Gastrocnemius medialis (tissue), 4 donors: ENCODE data around the gene BORCS8. TPM values are rescaled to one million over a fixed set of nuclear protein-coding genes. Genes with fewer than 3 reads are reported as not detected.

Experiments used
- ATAC-seq, 2 donors: fragments of 150-250 bp; one replicate each; pipeline ENCODE4 v1.9.1; 2016
- DNase-seq, 2 donors: peaks; one replicate each; pipeline ENCODE4 v3.0.0-alpha.2; 2019
- H3K27ac ChIP-seq, 4 donors: fragments of 200-600 bp; sonication (generic); 1 replicate in 1 of 4; 2 replicates in 3 of 4; pipeline ENCODE4 v1.5.1; 2016 to 2018; ENCODE audit warnings: mild to moderate bottlenecking in 2 of 4, moderate library complexity in 1 of 4
- H3K27me3 ChIP-seq, 3 donors: fragments of 200-600 bp; sonication (generic) in 2 of 3; 1 replicate in 1 of 3; 2 replicates in 2 of 3; pipeline versions ENCODE4 v1.5.1 to v1.6.0; 2016 to 2019; ENCODE audit warnings: mild to moderate bottlenecking in 1 of 3, moderate library complexity in 1 of 3
- H3K36me3 ChIP-seq, 2 donors: fragments of 200-600 bp; sonication (generic) in 1 of 2; one replicate each; pipeline ENCODE4 v1.5.1; 2017 to 2018
- H3K4me1 ChIP-seq, 2 donors: fragments of 200-600 bp; sonication (generic) in 1 of 2; one replicate each; pipeline ENCODE4 v1.5.1; 2016 to 2017; ENCODE audit warnings: mild to moderate bottlenecking in 2 of 2
- H3K4me3 ChIP-seq, 4 donors: fragments of 200-600 bp; sonication (generic) in 3 of 4; 1 replicate in 1 of 4; 2 replicates in 3 of 4; pipeline ENCODE4 v1.5.1; 2016 to 2019; ENCODE audit warnings: mild to moderate bottlenecking in 2 of 4
- H3K9me3 ChIP-seq, 3 donors: fragments of 200-600 bp; sonication (generic) in 2 of 3; 1 replicate in 1 of 3; 2 replicates in 2 of 3; pipeline ENCODE4 v1.5.1; 2016 to 2019
- POLR2A ChIP-seq, 2 donors: fragments of 450-650 bp; IDR thresholded peaks; one replicate each; pipeline ENCODE4 v1.6.1; 2017; ENCODE audit warnings: antibody characterized with exemption in 2 of 2, mild to moderate bottlenecking in 2 of 2, moderate library complexity in 2 of 2
- in situ Hi-C, 4 donors: fragments of 200-750 bp; cut with MboI; loops; one replicate each; pipeline versions ENCODE4 v1.15.0 to v1.8.0; 2017; ENCODE audit warnings: low sequenced_read_pairs in 4 of 4
- intact Hi-C: fragments of 100-400 bp; cut with DNase I; formaldehyde crosslinking; loops from one replicate; pipeline ENCODE4 v1.15.1; 2023; ENCODE audit warnings: low total_unique reads
- total RNA-seq, 4 donors: library from RNA; depleted of rRNA; stranded (reverse); fragments of >200 nt; gene quantifications; one replicate each; pipeline versions ENCODE4 v1.1.0 to v1.2.3, GENCODE V29; 2016
- TF ChIP-seq, protein P1 (sequence below), 5 experiments: fragments of 450-650 bp in 3 of 5; fragments of 200-600 bp in 2 of 5; sonication (generic) in 2 of 5; IDR thresholded peaks in 4 of 5; conservative IDR thresholded peaks in 1 of 5; 1 replicate in 4 of 5; 2 replicates in 1 of 5; pipeline ENCODE4 v1.5.1; 2016 to 2019; ENCODE audit warnings: antibody characterized with exemption in 5 of 5, mild to moderate bottlenecking in 3 of 5, moderate library complexity in 3 of 5

The BORCS8 gene
- total RNA-seq, 4 donors from 2014 or later: 11.2 to 17.2 (median 13.3) TPM

DNA sequence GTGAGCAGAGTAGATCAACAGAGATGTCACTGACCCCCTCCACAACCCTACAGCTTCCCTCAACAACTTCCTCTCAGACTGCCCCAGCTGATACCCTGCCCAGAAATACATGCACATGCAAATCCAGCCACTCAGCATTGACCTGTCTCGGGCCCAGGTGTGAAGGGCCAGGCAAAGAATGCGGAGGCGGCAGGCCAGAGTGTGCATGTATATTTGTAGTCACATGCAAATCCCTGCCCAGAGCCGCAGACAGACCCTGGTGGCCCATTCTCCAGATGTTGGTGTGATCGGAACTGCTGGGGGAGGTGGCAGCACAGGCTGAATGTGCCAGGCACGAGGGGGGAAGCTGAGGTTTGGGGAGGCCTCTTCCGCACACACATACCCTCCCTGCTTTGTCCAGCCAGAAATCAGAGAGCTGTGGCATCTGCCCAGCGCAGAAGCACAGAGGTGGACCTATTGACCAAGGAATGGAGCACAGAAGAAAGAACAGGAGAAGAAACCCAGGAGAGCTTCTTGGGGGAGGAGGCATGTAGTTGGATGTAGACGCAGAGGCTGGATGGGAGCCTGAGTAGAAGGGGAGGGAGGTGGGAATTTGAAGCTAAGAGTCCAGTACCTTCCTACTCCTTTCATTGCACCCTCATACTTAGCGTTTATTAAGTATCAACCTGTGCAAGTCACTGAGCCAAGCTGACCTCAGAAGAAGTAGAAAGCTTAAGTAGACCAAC lies 36.3 kb downstream of the BORCS8 start:
- H3K36me3 ChIP-seq: peaks cover 0 to 3% of the 10 kb centered on the region in 2 donors
- ATAC-seq (no peak), DNase-seq (no peak)
- in situ Hi-C loops: no loop called here
- H3K4me1 ChIP-seq: no peaks in the 10 kb centered on the region
- no peaks in the 10 kb centered on the region for H3K9me3 ChIP-seq
- H3K4me3 ChIP-seq: no peak overlapping the region
- intact Hi-C loops: no loop called here
- no peak overlapping the region for H3K27ac ChIP-seq
- no peaks in the 10 kb centered on the region for H3K27me3 ChIP-seq
- TF ChIP-seq, protein P1, sequence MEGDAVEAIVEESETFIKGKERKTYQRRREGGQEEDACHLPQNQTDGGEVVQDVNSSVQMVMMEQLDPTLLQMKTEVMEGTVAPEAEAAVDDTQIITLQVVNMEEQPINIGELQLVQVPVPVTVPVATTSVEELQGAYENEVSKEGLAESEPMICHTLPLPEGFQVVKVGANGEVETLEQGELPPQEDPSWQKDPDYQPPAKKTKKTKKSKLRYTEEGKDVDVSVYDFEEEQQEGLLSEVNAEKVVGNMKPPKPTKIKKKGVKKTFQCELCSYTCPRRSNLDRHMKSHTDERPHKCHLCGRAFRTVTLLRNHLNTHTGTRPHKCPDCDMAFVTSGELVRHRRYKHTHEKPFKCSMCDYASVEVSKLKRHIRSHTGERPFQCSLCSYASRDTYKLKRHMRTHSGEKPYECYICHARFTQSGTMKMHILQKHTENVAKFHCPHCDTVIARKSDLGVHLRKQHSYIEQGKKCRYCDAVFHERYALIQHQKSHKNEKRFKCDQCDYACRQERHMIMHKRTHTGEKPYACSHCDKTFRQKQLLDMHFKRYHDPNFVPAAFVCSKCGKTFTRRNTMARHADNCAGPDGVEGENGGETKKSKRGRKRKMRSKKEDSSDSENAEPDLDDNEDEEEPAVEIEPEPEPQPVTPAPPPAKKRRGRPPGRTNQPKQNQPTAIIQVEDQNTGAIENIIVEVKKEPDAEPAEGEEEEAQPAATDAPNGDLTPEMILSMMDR (IDR thresholded peaks at IDR 0.05 in 4 of 5, conservative IDR thresholded peaks at IDR 0.05 in 1 of 5): no peak
- no peak for TF ChIP-seq POLR2A (IDR thresholded peaks at IDR 0.05)

DNA sequence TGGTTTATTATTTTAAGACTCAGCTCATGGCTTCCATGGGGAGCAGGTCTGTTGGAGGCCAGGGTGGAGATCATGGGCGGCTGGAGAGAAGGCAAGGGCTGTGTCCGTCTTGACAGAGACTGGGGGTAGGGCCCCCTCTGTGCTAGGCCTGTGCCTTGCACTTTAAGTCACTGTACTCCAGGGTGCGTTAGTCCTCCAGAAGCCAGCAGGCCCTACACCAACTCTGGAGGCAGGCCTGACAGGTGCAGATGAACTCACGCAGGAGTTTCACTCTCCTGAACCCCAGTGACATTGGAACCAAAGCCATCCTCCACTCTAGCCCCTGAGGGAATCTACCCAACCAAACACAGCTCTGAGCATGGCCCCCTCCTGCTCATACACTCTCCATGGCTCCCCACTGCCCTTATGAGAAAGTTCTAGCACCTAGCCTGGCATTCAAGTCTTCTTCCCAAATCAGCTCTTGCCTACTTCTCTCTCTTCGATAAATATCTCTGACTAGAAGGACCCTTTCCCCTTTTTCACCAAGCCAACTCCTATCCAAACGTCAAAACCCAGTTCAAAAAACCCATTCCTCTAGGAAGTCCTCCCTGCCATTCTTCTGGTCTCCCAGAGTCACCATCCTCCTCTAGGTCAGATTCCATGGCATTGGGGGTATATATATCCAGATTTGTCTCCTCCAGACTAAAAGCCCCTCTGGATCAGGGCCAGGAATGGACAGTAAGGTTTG lies 37.0 kb downstream of the BORCS8 start:
- in situ Hi-C loops: no loop called here
- Histone ChIP-seq H3K36me3 (peaks cover 0 to 3% of the 10 kb centered on the region in 2 donors), H3K9me3 (no peaks in the 10 kb centered on the region), H3K4me1 (no peaks in the 10 kb centered on the region), H3K4me3 (no peak overlapping the region), H3K27me3 (no peaks in the 10 kb centered on the region), H3K27ac (no peak overlapping the region)
- no peak for DNase-seq
- TF ChIP-seq, protein P1 (IDR thresholded peaks at IDR 0.05 in 4 of 5, conservative IDR thresholded peaks at IDR 0.05 in 1 of 5): no peak
- no peak for TF ChIP-seq POLR2A (IDR thresholded peaks at IDR 0.05)
- no peak for ATAC-seq
- intact Hi-C loops: no loop called here

DNA sequence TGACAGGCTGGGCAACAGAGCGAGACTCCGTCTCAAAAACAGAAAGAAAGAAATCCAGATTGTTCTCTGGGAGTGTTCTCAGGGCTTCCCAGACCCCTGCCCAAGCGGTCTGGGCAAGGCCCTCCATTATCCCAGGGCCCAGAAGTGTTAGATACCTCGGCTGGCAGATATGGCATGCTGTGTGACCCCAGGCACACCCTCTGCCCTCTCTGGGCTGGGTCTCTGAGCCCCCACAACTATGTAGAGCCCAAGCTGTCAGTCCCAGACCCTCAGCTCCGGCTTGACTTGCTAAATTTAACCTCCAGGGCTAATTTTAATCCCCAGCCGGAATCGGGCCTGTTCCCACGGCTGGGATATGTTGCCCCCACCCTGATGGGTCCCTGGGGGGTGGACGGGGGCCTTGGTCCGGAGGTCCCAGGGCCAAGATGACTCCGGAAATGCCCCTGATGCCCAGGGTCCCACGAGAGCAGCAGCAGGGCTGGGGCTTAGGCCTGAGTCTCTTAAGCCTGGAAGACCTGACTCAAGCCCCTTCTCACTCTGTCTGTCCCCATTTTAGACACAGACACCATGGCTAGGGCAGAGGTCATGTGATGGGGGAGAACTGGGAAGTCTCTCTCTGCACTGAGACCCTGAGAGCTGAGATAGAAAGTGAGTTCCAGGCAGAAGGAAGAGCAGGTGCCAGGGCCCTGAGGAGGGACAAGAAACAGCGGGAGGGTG lies 39.1 kb downstream of the BORCS8 start:
- ATAC-seq (no peak), DNase-seq (no peak)
- H3K9me3 ChIP-seq: no peaks in the 10 kb centered on the region
- no peak overlapping the region for H3K4me3 ChIP-seq
- H3K27ac ChIP-seq: no peak overlapping the region
- H3K36me3 ChIP-seq: peaks cover 0 to 3% of the 10 kb centered on the region in 2 donors
- intact Hi-C loops: no loop called here
- no peaks in the 10 kb centered on the region for H3K4me1 ChIP-seq
- no peaks in the 10 kb centered on the region for H3K27me3 ChIP-seq
- in situ Hi-C loops: no loop called here
- TF ChIP-seq POLR2A (IDR thresholded peaks at IDR 0.05): no peak
- TF ChIP-seq, protein P1 (IDR thresholded peaks at IDR 0.05 in 4 of 5, conservative IDR thresholded peaks at IDR 0.05 in 1 of 5): no peak

DNA sequence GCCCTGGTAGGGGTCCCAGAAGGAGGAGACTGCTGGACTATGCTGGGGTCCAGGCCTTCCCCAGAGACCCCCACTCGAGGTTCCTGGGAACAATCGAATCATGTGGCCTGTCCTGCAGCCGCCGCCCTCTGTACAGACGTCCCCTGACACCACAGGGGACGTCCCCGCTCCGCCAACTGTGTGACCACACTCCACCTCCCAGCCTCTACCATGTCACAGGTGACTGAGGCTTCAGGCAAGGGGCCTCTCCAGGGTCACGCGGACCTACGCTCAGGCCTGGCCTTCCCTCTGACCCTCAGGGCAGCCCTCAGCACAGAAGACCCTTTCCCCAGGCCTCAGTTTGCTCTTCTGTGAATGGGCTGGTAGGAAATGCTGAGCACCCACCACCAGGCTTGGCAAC lies 40.5 kb downstream of the BORCS8 start:
- ATAC-seq (no peak), DNase-seq (no peak)
- H3K4me1 ChIP-seq: no peaks in the 10 kb centered on the region
- in situ Hi-C loops (no loop called here), intact Hi-C loops (no loop called here)
- no peak overlapping the region for H3K27ac ChIP-seq
- TF ChIP-seq POLR2A (IDR thresholded peaks at IDR 0.05): no peak
- TF ChIP-seq, protein P1 (IDR thresholded peaks at IDR 0.05 in 4 of 5, conservative IDR thresholded peaks at IDR 0.05 in 1 of 5): no peak
- no peaks in the 10 kb centered on the region for H3K9me3 ChIP-seq
- H3K36me3 ChIP-seq: peaks cover 0 to under 1% of the 10 kb centered on the region in 2 donors
- no peak overlapping the region for H3K4me3 ChIP-seq
- H3K27me3 ChIP-seq: no peaks in the 10 kb centered on the region
